HCT116 (cell line): ENCODE measurements around the gene GOLT1B. TPM values are rescaled to one million over a fixed set of nuclear protein-coding genes. Genes with fewer than 3 reads are reported as not detected.

ENCODE experiments used
- ATAC-seq: fragments of 200-7000 bp; cut with Tn5 transposase; 2 replicates; pipeline ENCODE4 v1.9.1; 2020; ENCODE audit warnings: mild to moderate bottlenecking, moderate library complexity
- BruUV-seq: library from RNA; stranded (reverse); fragments of 400-500 nt; replicated peaks from 2 replicates; lab custom pipeline; 2021; lab: Mats Ljungman, UMichigan
- CTCF ChIA-PET: fragments of 300-600 bp; sonication (Branson Sonifier 250); formaldehyde crosslinking; loops from one replicate; lab custom pipeline; 2021; ENCODE audit warnings: antibody characterized with exemption; lab: Charles Lee
- POLR2A ChIA-PET: fragments of 300-600, 350-600 bp; sonication (Branson Sonifier 250); formaldehyde crosslinking; loops from one replicate; lab custom pipeline; 2021; ENCODE audit warnings: antibody characterized with exemption; lab: Charles Lee
- RAD21 ChIA-PET, 2 experiments: fragments of 300-600 bp; sonication (Branson Sonifier 250); formaldehyde crosslinking; loops; one replicate each; lab custom pipeline; 2023; ENCODE audit warnings: low total read pairs in 2 of 2; ENCODE audit not compliant: uncharacterized antibody in 2 of 2, unreplicated experiment in 2 of 2, low non-redundant PET in 1 of 2; lab: Charles Lee
- DNase-seq: peaks from one replicate; pipeline ENCODE4 v3.0.0-alpha.2; 2010; ENCODE audit warnings: low read depth, low spot score
- H2AFZ ChIP-seq: fragments of 200-600 bp; shearing (Covaris generic), sonication (generic); 2 replicates; pipeline ENCODE4 v1.6.1; 2017; ENCODE audit warnings: low read depth, mixed run types, mixed read lengths, antibody characterized with exemption, low read length; ENCODE audit not compliant: poor library complexity, severe bottlenecking
- H3K27ac ChIP-seq: 2 replicates; pipeline ENCODE4 v1.5.1; 2012; ENCODE audit warnings: low read depth, low read length
- H3K27me3 ChIP-seq: fragments of 200-600 bp; sonication (generic); 2 replicates; pipeline ENCODE4 v1.6.1; 2016; ENCODE audit warnings: mixed run types, low read length, mixed read lengths; ENCODE audit not compliant: insufficient read depth
- H3K36me3 ChIP-seq, 2 experiments: fragments of 200-500 bp in 1 of 2; fragments of 200-600 bp in 1 of 2; sonication (Bioruptor generic) in 1 of 2; sonication (generic) in 1 of 2; 2 replicates each; pipeline versions ENCODE4 v1.5.1 to v1.6.1; 2014 to 2016; ENCODE audit warnings: low read length in 2 of 2, inconsistent platforms in 1 of 2, mixed read lengths in 1 of 2, mixed run types in 1 of 2; ENCODE audit not compliant: insufficient read depth in 2 of 2, control insufficient read depth in 1 of 2
- H3K4me1 ChIP-seq, 2 experiments: fragments of 200-600 bp in 1 of 2; sonication (generic) in 1 of 2; 2 replicates each; pipeline versions ENCODE4 v1.5.1 to v1.6.1; 2012 to 2017; ENCODE audit warnings: low read length in 2 of 2, inconsistent platforms in 1 of 2, mild to moderate bottlenecking in 1 of 2, mixed read lengths in 1 of 2, mixed run types in 1 of 2, moderate library complexity in 1 of 2; ENCODE audit not compliant: insufficient read depth in 2 of 2, control insufficient read depth in 1 of 2
- H3K4me2 ChIP-seq: fragments of 200-600 bp; sonication (generic); 2 replicates; pipeline ENCODE4 v1.6.1; 2017; ENCODE audit warnings: mixed run types, low read length, mixed read lengths
- H3K4me3 ChIP-seq, 2 experiments: fragments of 200-600 bp in 1 of 2; sonication (generic) in 1 of 2; replicated peaks in 1 of 2; 2 replicates each; pipeline ENCODE4 v1.5.1; 2011 to 2016; ENCODE audit warnings: low read length in 2 of 2, control low read depth in 1 of 2, low read depth in 1 of 2, mild to moderate bottlenecking in 1 of 2, mixed read lengths in 1 of 2, mixed run types in 1 of 2
- H3K79me2 ChIP-seq: fragments of 200-600 bp; sonication (generic); 2 replicates; pipeline ENCODE4 v1.6.1; 2017; ENCODE audit warnings: mild to moderate bottlenecking, mixed run types, low read length, moderate library complexity, mixed read lengths; ENCODE audit not compliant: insufficient read depth
- H3K9ac ChIP-seq: fragments of 200-600 bp; sonication (generic); 2 replicates; pipeline ENCODE4 v1.6.1; 2016; ENCODE audit warnings: low read length, mixed read lengths
- H3K9me2 ChIP-seq: fragments of 200-600 bp; sonication (generic), shearing (Covaris generic); 2 replicates; pipeline ENCODE4 v1.6.1; 2017; ENCODE audit warnings: mixed run types, mild to moderate bottlenecking, moderate library complexity; ENCODE audit not compliant: insufficient read depth
- H3K9me3 ChIP-seq, 2 experiments: fragments of 200-500 bp in 1 of 2; fragments of 200-600 bp in 1 of 2; sonication (Bioruptor generic) in 1 of 2; sonication (generic) in 1 of 2; 2 replicates each; pipeline ENCODE4 v1.6.1; 2014 to 2017; ENCODE audit warnings: low read length in 2 of 2, mixed read lengths in 2 of 2, inconsistent platforms in 1 of 2, low read depth in 1 of 2, mild to moderate bottlenecking in 1 of 2, mixed run types in 1 of 2, moderate library complexity in 1 of 2; ENCODE audit not compliant: control insufficient read depth in 1 of 2, insufficient read depth in 1 of 2
- H4K20me1 ChIP-seq: fragments of 200-600 bp; sonication (generic), shearing (Covaris generic); 2 replicates; pipeline ENCODE4 v1.6.1; 2017; ENCODE audit warnings: mixed run types, mild to moderate bottlenecking, moderate library complexity; ENCODE audit not compliant: insufficient read depth
- CTCF ChIP-seq, 3 experiments: fragments of 200-600 bp in 1 of 3; sonication (generic) in 1 of 3; IDR thresholded peaks in 2 of 3; conservative IDR thresholded peaks in 1 of 3; 2 replicates each; pipeline ENCODE4 v1.5.1; 2012 to 2017; ENCODE audit warnings: low read depth in 2 of 3, low read length in 2 of 3, antibody characterized with exemption in 1 of 3, borderline replicate concordance in 1 of 3, control low read depth in 1 of 3, mild to moderate bottlenecking in 1 of 3, mixed read lengths in 1 of 3, mixed run types in 1 of 3, moderate library complexity in 1 of 3; ENCODE audit not compliant: insufficient read depth in 1 of 3
- MAX ChIP-seq: IDR thresholded peaks from 2 replicates; pipeline ENCODE4 v1.6.1; 2012
- POLR2A ChIP-seq: IDR thresholded peaks from 2 replicates; pipeline ENCODE4 v1.7.0; 2011; ENCODE audit warnings: borderline replicate concordance; ENCODE audit not compliant: insufficient read depth, insufficient read length; ENCODE audit errors: extremely low read depth
- RAD21 ChIP-seq: IDR thresholded peaks from 2 replicates; pipeline ENCODE4 v1.6.1; 2012; ENCODE audit warnings: low read depth, mild to moderate bottlenecking
- REST ChIP-seq: IDR thresholded peaks from 2 replicates; pipeline ENCODE4 v1.6.1; 2012; ENCODE audit warnings: low read depth
- SRF ChIP-seq: IDR thresholded peaks from 2 replicates; pipeline ENCODE4 v1.6.1; 2012; ENCODE audit warnings: low read depth
- YY1 ChIP-seq: IDR thresholded peaks from 2 replicates; pipeline ENCODE4 v1.6.1; 2011; ENCODE audit warnings: low read length, low read depth, moderate library complexity, mild to moderate bottlenecking; ENCODE audit not compliant: insufficient replicate concordance; ENCODE audit errors: extremely low read depth
- ZBTB33 ChIP-seq: IDR thresholded peaks from 2 replicates; pipeline ENCODE4 v1.6.1; 2011; ENCODE audit warnings: mild to moderate bottlenecking, low read length, moderate library complexity; ENCODE audit not compliant: insufficient replicate concordance; ENCODE audit errors: extremely low read depth
- intact Hi-C: fragments of 100-400 bp; cut with micrococcal nuclease; formaldehyde crosslinking; loops from 2 replicates; pipeline ENCODE4 v1.10.0; 2022
- total RNA-seq: library from RNA; stranded (reverse); gene quantifications from one replicate; pipeline ENCODE4 v1.2.1, GENCODE V29; 2021; ENCODE audit not compliant: unreplicated experiment

GOLT1B gene
- total RNA-seq, 1 experiment from 2014 or later = 43.5 TPM

GRCh38 chr12:21527451-21528180 is 26.0 kb downstream of the GOLT1B start:
- ChIA-PET RAD21 (no interaction called here), POLR2A (no interaction called here), CTCF (no interaction called here)
- Histone ChIP-seq H3K79me2 (no peaks in the 10 kb centered on the region), H3K27ac (no peak overlapping the region), H2AFZ (no peak overlapping the region), H3K9ac (no peak overlapping the region), H3K9me3 (no peaks in the 10 kb centered on the region), H3K4me1 (no peaks in the 10 kb centered on the region), H3K4me3 (no peak overlapping the region), H4K20me1 (no peaks in the 10 kb centered on the region), H3K27me3 (no peaks in the 10 kb centered on the region), H3K36me3 (no peaks in the 10 kb centered on the region), H3K4me2 (no peak overlapping the region), H3K9me2 (no peaks in the 10 kb centered on the region)
- no TSS peak for BruUV-seq
- intact Hi-C loops = no loop called here
- DNase-seq = no peak
- TF ChIP-seq ZBTB33 (no peak), CTCF (IDR thresholded peaks at IDR 0.05 in 2 of 3, conservative IDR thresholded peaks at IDR 0.05 in 1 of 3; ENCODE audit: borderline replicate concordance in 1 of 3, insufficient read depth in 1 of 3, low read depth in 2 of 3, low read length in 2 of 3) (no peak), POLR2A (no peak), RAD21 (no peak), YY1 (no peak), SRF (no peak), REST (no peak), MAX (no peak)
- ATAC-seq = no peak
